ENCODE data around the gene STPG4.
"Not testable (repeated sequence)": the region's sequence is repeated elsewhere in the genome, so short reads cannot be mapped to it uniquely, and the experiment has no call there.

The STPG4 gene

GRCh38 chr2:47174733-47175361, 19.7 kb upstream of the STPG4 start:
- peak; percentile 54 for DNase-seq

GRCh38 chr2:47173986-47174732, 19.1 kb upstream of the STPG4 start:
- in situ Hi-C loops (cut with MboI; ENCODE audit: low pct_unique_long_range_greater_than_20kb, low sequenced_read_pairs) = no loop called here
- DNase-seq = no peak

More at GRCh38 chr2:47174733-47175361, 19.7 kb upstream of the STPG4 start:
- in situ Hi-C loops (cut with MboI; ENCODE audit: low pct_unique_long_range_greater_than_20kb, low sequenced_read_pairs) = no loop called here

GRCh38 chr2:47172922-47173695, 18.0 kb upstream of the STPG4 start:
- DNase-seq = no peak
- in situ Hi-C loops (cut with MboI; ENCODE audit: low pct_unique_long_range_greater_than_20kb, low sequenced_read_pairs) = no loop called here

GRCh38 chr2:47172156-47172921, 17.2 kb upstream of the STPG4 start:
- in situ Hi-C loops (cut with MboI; ENCODE audit: low pct_unique_long_range_greater_than_20kb, low sequenced_read_pairs) = no loop called here
- no peak for DNase-seq

- in situ Hi-C loops (cut with MboI; ENCODE audit: low pct_unique_long_range_greater_than_20kb, low sequenced_read_pairs) = no loop called here
- DNase-seq = no peak
These were observed 14.7 kb upstream of the STPG4 start for GRCh38 chr2:47169784-47170183.

- DNase-seq; in situ Hi-C loops (cut with MboI; ENCODE audit: low pct_unique_long_range_greater_than_20kb, low sequenced_read_pairs): not testable (repeated sequence)
These were observed 13.8 kb upstream of the STPG4 start for GRCh38 chr2:47168895-47169294.

- in situ Hi-C loops (cut with MboI; ENCODE audit: low pct_unique_long_range_greater_than_20kb, low sequenced_read_pairs) = no loop called here
- no peak for DNase-seq
These were observed 12.0 kb upstream of the STPG4 start for GRCh38 chr2:47167149-47167548.

GRCh38 chr2:47165001-47165555, 10.0 kb upstream of the STPG4 start:
- no peak for DNase-seq
- in situ Hi-C loops (cut with MboI; ENCODE audit: low pct_unique_long_range_greater_than_20kb, low sequenced_read_pairs) = no loop called here

GRCh38 chr2:47162780-47163179, 7.7 kb upstream of the STPG4 start:
- no peak for DNase-seq
- in situ Hi-C loops (cut with MboI; ENCODE audit: low pct_unique_long_range_greater_than_20kb, low sequenced_read_pairs) = no loop called here

- in situ Hi-C loops (cut with MboI; ENCODE audit: low pct_unique_long_range_greater_than_20kb, low sequenced_read_pairs) = no loop called here
- DNase-seq = no peak
These were observed 6.4 kb upstream of the STPG4 start for GRCh38 chr2:47161475-47161874.

GRCh38 chr2:47160660-47161059, 5.6 kb upstream of the STPG4 start:
- no peak for DNase-seq
- in situ Hi-C loops (cut with MboI; ENCODE audit: low pct_unique_long_range_greater_than_20kb, low sequenced_read_pairs) = no loop called here

GRCh38 chr2:47160211-47160610, 5.1 kb upstream of the STPG4 start:
- in situ Hi-C loops (cut with MboI; ENCODE audit: low pct_unique_long_range_greater_than_20kb, low sequenced_read_pairs) = no loop called here
- no peak for DNase-seq

- no peak for DNase-seq
- in situ Hi-C loops (cut with MboI; ENCODE audit: low pct_unique_long_range_greater_than_20kb, low sequenced_read_pairs) = no loop called here
These were observed 4.5 kb upstream of the STPG4 start for GRCh38 chr2:47159627-47160026.

GRCh38 chr2:47158576-47158975, 3.5 kb upstream of the STPG4 start:
- DNase-seq = no peak
- in situ Hi-C loops (cut with MboI; ENCODE audit: low pct_unique_long_range_greater_than_20kb, low sequenced_read_pairs) = no loop called here

- in situ Hi-C loops (cut with MboI; ENCODE audit: low pct_unique_long_range_greater_than_20kb, low sequenced_read_pairs) = no loop called here
- DNase-seq = no peak
These were observed 2.3 kb downstream of the STPG4 start for GRCh38 chr2:47152803-47153202.

- DNase-seq = no peak
- in situ Hi-C loops (cut with MboI; ENCODE audit: low pct_unique_long_range_greater_than_20kb, low sequenced_read_pairs) = no loop called here
These were observed 4.9 kb downstream of the STPG4 start for GRCh38 chr2:47150175-47150574.

GRCh38 chr2:47147021-47147420, 8.1 kb downstream of the STPG4 start:
- in situ Hi-C loops (cut with MboI; ENCODE audit: low pct_unique_long_range_greater_than_20kb, low sequenced_read_pairs) = no loop called here
- no peak for DNase-seq

GRCh38 chr2:47145466-47145865, 9.6 kb downstream of the STPG4 start:
- in situ Hi-C loops (cut with MboI; ENCODE audit: low pct_unique_long_range_greater_than_20kb, low sequenced_read_pairs) = no loop called here
- DNase-seq = no peak

GRCh38 chr2:47141520-47141919, 13.6 kb downstream of the STPG4 start:
- in situ Hi-C loops (cut with MboI; ENCODE audit: low pct_unique_long_range_greater_than_20kb, low sequenced_read_pairs) = no loop called here
- no peak for DNase-seq
